ENCODE measurements around the gene FAM168A.

FAM168A gene

GRCh38 chr11:73598719-73599379 lies 937 bp upstream of the FAM168A start:
- ChIA-PET POLR2A (no interaction called here), CTCF (interaction anchor here (0.7 to 3.9 kb wide), 6 partner anchors 9 to 27 kb away, joined by 3 to 12 read pairs (median 3); no protein-coding TSS in a partner anchor)
- no peak for TF ChIP-seq CTCF (IDR thresholded peaks at IDR 0.05; ENCODE audit: control extremely low read depth, extremely low read depth, low read depth, missing control alignments)
- DNase-seq (ENCODE audit: extremely low spot score) = no peak

DNA sequence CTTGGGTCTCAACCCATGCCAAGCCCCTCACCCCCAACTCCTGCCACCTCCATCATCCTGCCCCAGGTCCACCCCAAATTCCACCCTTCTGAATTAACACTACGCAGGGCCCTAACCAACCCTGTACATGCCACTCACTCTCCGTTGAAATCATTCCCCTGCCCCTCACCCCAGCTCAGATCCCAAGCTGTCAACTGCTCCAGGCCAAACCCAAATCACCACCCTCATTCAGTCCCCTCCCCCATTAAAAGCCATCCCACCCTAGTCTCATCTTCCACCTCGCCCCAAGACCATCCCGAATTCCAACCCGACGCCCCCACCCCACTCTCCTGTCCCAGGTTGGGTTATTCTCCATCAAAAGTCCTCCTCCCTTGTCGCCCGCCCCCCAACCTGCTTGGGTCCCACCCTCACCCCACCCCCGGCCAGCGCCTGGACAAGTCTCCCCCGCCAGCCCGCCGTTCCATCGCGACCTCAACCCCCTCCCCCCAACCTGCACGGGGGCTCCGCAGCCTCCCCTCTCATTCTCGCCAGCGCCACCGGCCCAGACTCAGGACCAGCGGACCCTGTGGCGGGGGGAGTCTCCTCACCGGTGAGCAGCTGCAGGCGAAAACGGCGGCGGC lies 466 bp downstream of the FAM168A start:
- CTCF ChIA-PET = interaction anchor here (0.8 kb wide), 1 partner anchor 16 kb away, joined by 3 read pairs; no protein-coding TSS in a partner anchor
- no peak for TF ChIP-seq CTCF (IDR thresholded peaks at IDR 0.05; ENCODE audit: control extremely low read depth, extremely low read depth, low read depth, missing control alignments)
- DNase-seq (ENCODE audit: extremely low spot score) = no peak
- POLR2A ChIA-PET = no interaction called here

- no peak for DNase-seq (ENCODE audit: extremely low spot score)
- TF ChIP-seq CTCF (IDR thresholded peaks at IDR 0.05; ENCODE audit: control extremely low read depth, extremely low read depth, low read depth, missing control alignments) = no peak
- POLR2A ChIA-PET = no interaction called here
- CTCF ChIA-PET = interaction anchor here (0.7 to 1.9 kb wide), 4 partner anchors 17 to 33 kb away, joined by 3 to 7 read pairs (median 4); no protein-coding TSS in a partner anchor
Observed at GRCh38 chr11:73596547-73596946, 1.4 kb downstream of the FAM168A start.

DNA sequence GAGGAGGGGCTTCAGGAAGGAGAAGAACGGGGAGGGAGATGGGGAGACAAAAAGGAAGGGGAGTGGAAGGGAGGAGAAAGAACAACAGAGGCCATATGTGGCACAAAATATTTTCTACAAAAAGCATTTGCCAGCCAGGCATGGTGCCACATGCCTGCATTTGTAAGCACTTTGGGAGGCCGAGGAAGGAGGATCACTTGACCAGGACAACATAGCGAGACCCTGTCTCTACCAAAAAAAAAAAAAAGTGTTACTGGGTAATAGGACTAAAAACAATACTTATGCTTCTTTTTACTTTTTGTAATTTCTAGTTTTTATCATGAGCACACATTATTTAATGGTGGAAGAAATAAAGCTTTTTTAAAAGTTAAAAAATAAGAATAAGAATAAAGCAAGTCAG lies 5.3 kb downstream of the FAM168A start:
- TF ChIP-seq CTCF (IDR thresholded peaks at IDR 0.05; ENCODE audit: control extremely low read depth, extremely low read depth, low read depth, missing control alignments) = no peak
- POLR2A ChIA-PET = interaction anchor here (0.7 kb wide), 1 partner anchor 13 kb away, joined by 5 read pairs; no protein-coding TSS in a partner anchor
- no peak for DNase-seq (ENCODE audit: extremely low spot score)
- CTCF ChIA-PET = no interaction called here

DNA sequence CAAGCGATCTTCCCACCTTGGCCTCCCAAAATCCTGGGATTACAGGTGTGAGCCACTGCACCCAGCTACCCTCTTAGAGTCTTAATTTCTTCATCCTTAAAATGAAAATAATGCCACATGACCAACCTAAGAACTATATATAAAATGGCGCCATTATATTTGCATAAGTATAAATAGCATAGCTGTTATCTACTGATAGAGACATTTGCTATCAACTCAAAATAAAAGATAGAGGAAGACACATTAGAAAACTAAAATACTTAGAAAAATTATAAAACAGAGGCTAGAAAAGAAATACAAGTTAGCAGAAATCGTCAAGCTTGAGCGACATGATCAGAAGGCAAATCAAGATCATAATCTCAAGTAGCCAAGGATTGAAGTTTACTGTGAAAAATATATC lies 6.2 kb downstream of the FAM168A start:
- no peak for DNase-seq (ENCODE audit: extremely low spot score)
- CTCF ChIA-PET = interaction anchor here (1.1 to 2.6 kb wide), 5 partner anchors 11 to 340 kb away, joined by 3 to 6 read pairs (median 4); no protein-coding TSS in a partner anchor
- TF ChIP-seq CTCF (IDR thresholded peaks at IDR 0.05; ENCODE audit: control extremely low read depth, extremely low read depth, low read depth, missing control alignments) = no peak
- POLR2A ChIA-PET = interaction anchor here (0.7 kb wide), 1 partner anchor 12 kb away, joined by 5 read pairs; no protein-coding TSS in a partner anchor

GRCh38 chr11:73590991-73591390 lies 6.9 kb downstream of the FAM168A start:
- no peak for TF ChIP-seq CTCF (IDR thresholded peaks at IDR 0.05; ENCODE audit: control extremely low read depth, extremely low read depth, low read depth, missing control alignments)
- DNase-seq (ENCODE audit: extremely low spot score) = no peak
- POLR2A ChIA-PET = no interaction called here
- CTCF ChIA-PET = interaction anchor here (1.1 to 2.6 kb wide), 5 partner anchors 10 to 340 kb away, joined by 3 to 6 read pairs (median 4); no protein-coding TSS in a partner anchor

All from GM10248 (cell line).